Spleen (tissue), 11 donors: ENCODE measurements around the gene RAB10. TPM values are rescaled to one million over a fixed set of nuclear protein-coding genes. Genes with fewer than 3 reads are reported as not detected.

Source experiments
- DNase-seq: peaks from one replicate; pipeline ENCODE4 v3.0.0-alpha.2; 2020
- H3K27ac ChIP-seq, 8 donors: fragments of 200-600 bp; sonication (generic) in 7 of 8; 1 replicate in 4 of 8; 2 replicates in 4 of 8; pipeline versions ENCODE4 v1.5.0 to v1.8.0; 2016 to 2021; ENCODE audit warnings: inconsistent platforms in 4 of 8, mild to moderate bottlenecking in 4 of 8, moderate library complexity in 1 of 8
- H3K27me3 ChIP-seq, 7 donors: fragments of 200-600 bp; sonication (generic) in 6 of 7; replicated peaks in 1 of 7; 1 replicate in 4 of 7; 2 replicates in 3 of 7; pipeline versions ENCODE4 v1.5.0 to v1.8.0; 2016 to 2021; ENCODE audit warnings: inconsistent platforms in 3 of 7, mild to moderate bottlenecking in 1 of 7
- H3K36me3 ChIP-seq, 6 donors: fragments of 200-600 bp; sonication (generic) in 5 of 6; 1 replicate in 4 of 6; 2 replicates in 2 of 6; pipeline versions ENCODE4 v1.5.0 to v1.8.0; 2016 to 2021; ENCODE audit warnings: inconsistent platforms in 2 of 6
- H3K4me1 ChIP-seq, 6 donors: fragments of 200-600 bp; sonication (generic) in 5 of 6; 1 replicate in 3 of 6; 2 replicates in 3 of 6; pipeline versions ENCODE4 v1.5.0 to v1.8.0; 2016 to 2021; ENCODE audit warnings: inconsistent platforms in 3 of 6
- H3K4me3 ChIP-seq, 8 donors: fragments of 200-600 bp; sonication (generic) in 7 of 8; 1 replicate in 4 of 8; 2 replicates in 4 of 8; pipeline versions ENCODE4 v1.5.0 to v1.8.0; 2016 to 2021; ENCODE audit warnings: inconsistent platforms in 4 of 8, mild to moderate bottlenecking in 4 of 8, moderate library complexity in 2 of 8
- H3K9me3 ChIP-seq, 8 donors: fragments of 200-600 bp; sonication (generic) in 7 of 8; 1 replicate in 4 of 8; 2 replicates in 4 of 8; pipeline versions ENCODE4 v1.5.0 to v1.8.0; 2016 to 2021; ENCODE audit warnings: inconsistent platforms in 4 of 8
- POLR2A ChIP-seq, 3 donors: fragments of 450-650 bp; IDR thresholded peaks; one replicate each; pipeline ENCODE4 v1.5.1; 2017; ENCODE audit warnings: antibody characterized with exemption in 3 of 3, mild to moderate bottlenecking in 1 of 3
- POLR2AphosphoS5 ChIP-seq, 3 donors: sonication (generic); formaldehyde crosslinking; IDR thresholded peaks; one replicate each; pipeline ENCODE4 v1.5.1; 2017; ENCODE audit warnings: antibody characterized with exemption in 3 of 3
- WGBS, 5 donors: extraction: QIAGEN DNeasy Blood & Tissue Kit in 3 of 5; methylation state at CpG; one replicate each; pipeline versions ENCODE4 v1.1.5 to v1.1.7; 2013 to 2018; 5-methylcytosine and 5-hydroxymethylcytosine counted together
- intact Hi-C: fragments of 100-400 bp; cut with DNase I; formaldehyde crosslinking; loops from one replicate; pipeline ENCODE4 v1.15.0; 2023; ENCODE audit warnings: low total_unique reads
- polyA plus RNA-seq, 3 donors: library from polyadenylated mRNA; stranded (reverse); fragments of 200-250 nt; gene quantifications; one replicate each; pipeline ENCODE4 v1.2.1, GENCODE V29; 2013
- total RNA-seq, 7 donors: library from RNA; depleted of rRNA in 3 of 7; stranded (reverse); fragments of >200 nt in 3 of 7; fragmentation: NEBNext Ultra II Directional in 4 of 7; extraction: Animal tissue kit (Norgen Biotek cat#: 25700) in 4 of 7; gene quantifications; one replicate each; pipeline versions ENCODE4 v1.1.0 to v1.2.1, GENCODE V29; 2016 to 2021
- TF ChIP-seq, protein P1 (sequence below), 11 experiments: fragments of 200-600 bp in 7 of 11; fragments of 450-650 bp in 4 of 11; sonication (generic) in 4 of 11; IDR thresholded peaks in 8 of 11; conservative IDR thresholded peaks in 3 of 11; 1 replicate in 7 of 11; 2 replicates in 4 of 11; pipeline versions ENCODE4 v1.4.0 to v1.8.0; 2016 to 2021; ENCODE audit warnings: antibody characterized with exemption in 11 of 11, inconsistent platforms in 4 of 11, mild to moderate bottlenecking in 1 of 11
- donor health status: healthy with polysubstance abuse.
- donor health status: DM: no; HTN: no; CAD: no; lungs with moderate emphysema.
- donor health status: DM: no; HTN: no; CAD: no.
- donor health status: Bipolar disorder and iron deficiency.
- donor health status: healthy.
- donor health status: DM: no; HTN: no; CAD: no.
- donor health status: DM: yes; HTN: yes; CAD: no.

The RAB10 gene
- total and polyA plus RNA-seq, 10 donors: 24.4 to 135 (median 106) TPM

DNA sequence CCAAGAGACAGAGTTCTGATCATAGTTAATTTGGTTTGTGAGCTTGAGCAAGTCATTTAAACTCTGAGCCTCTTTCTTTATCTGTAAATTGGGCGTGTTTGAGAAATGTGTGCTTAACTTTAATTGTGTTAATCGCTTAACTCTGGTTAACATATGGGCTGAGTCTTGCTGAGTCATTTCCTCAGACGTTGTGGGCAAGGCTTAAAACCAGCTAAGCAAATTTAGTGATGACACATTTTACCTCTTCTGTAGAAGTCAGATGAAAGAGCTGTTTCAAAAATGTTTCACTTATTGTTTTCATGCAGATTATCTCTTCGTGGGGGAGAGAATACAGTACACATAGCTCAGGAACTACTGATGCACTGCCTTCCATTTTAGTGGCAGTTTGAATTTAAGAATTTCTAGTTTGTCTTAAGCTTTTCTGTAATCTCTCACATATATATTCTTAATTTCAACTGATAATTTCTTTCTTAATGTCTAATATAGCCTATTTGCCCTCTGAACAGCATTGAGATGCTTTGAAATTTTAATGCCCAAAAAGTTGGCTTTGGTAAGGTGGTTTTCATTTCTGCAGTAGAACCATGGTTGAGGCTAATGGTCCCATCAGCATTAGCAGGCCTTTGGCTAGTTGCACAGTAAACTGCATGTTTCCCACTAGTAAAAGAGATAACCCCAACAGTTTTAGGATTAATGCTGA is 34.9 kb downstream of the RAB10 start:
- Histone ChIP-seq H3K9me3 (no peaks in the 10 kb centered on the region), H3K27me3 (no peaks in the 10 kb centered on the region), H3K27ac (peak overlapping the region in 7 of 8 donors; percentile 52 to 74 (median 66)), H3K36me3 (peaks cover 0 to 23% (median under 1%) of the 10 kb centered on the region in 6 donors), H3K4me1 (peaks cover 17 to 99% (median 67%) of the 10 kb centered on the region in 6 donors), H3K4me3 (no peak overlapping the region)
- intact Hi-C loops: no loop called here
- DNase-seq: no peak
- WGBS, 5 donors: 6 to 8% (median 7%) methylated on average over 4 of the region's 4 CpGs
- no peak for TF ChIP-seq POLR2A (IDR thresholded peaks at IDR 0.05)
- TF ChIP-seq, protein P1, sequence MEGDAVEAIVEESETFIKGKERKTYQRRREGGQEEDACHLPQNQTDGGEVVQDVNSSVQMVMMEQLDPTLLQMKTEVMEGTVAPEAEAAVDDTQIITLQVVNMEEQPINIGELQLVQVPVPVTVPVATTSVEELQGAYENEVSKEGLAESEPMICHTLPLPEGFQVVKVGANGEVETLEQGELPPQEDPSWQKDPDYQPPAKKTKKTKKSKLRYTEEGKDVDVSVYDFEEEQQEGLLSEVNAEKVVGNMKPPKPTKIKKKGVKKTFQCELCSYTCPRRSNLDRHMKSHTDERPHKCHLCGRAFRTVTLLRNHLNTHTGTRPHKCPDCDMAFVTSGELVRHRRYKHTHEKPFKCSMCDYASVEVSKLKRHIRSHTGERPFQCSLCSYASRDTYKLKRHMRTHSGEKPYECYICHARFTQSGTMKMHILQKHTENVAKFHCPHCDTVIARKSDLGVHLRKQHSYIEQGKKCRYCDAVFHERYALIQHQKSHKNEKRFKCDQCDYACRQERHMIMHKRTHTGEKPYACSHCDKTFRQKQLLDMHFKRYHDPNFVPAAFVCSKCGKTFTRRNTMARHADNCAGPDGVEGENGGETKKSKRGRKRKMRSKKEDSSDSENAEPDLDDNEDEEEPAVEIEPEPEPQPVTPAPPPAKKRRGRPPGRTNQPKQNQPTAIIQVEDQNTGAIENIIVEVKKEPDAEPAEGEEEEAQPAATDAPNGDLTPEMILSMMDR (IDR thresholded peaks at IDR 0.05 in 8 of 11, conservative IDR thresholded peaks at IDR 0.05 in 3 of 11): no peak
- TF ChIP-seq POLR2AphosphoS5 (IDR thresholded peaks at IDR 0.05): no peak

DNA sequence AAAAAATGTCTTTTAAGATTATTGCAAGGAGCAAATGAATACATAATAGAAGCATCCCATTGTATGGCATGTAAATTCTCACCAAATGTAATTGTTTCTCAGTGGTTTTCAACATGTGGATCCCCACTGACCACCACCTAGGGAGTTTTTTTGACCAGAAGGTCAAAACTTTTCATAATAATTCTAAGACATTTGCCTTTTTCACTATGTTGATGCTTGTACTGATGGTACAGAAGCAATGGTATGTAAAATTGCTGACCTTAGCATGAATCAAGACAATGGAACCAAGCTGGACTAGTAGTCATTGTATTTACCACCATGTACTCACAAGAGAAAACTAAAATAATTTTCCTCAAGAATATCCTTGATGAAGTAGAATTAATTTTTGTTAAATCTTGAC is 36.8 kb downstream of the RAB10 start:
- H3K4me1 ChIP-seq: peaks cover 17 to 99% (median 71%) of the 10 kb centered on the region in 6 donors
- intact Hi-C loops: no loop called here
- no peaks in the 10 kb centered on the region for H3K27me3 ChIP-seq
- TF ChIP-seq, protein P1 (IDR thresholded peaks at IDR 0.05 in 8 of 11, conservative IDR thresholded peaks at IDR 0.05 in 3 of 11): no peak
- TF ChIP-seq POLR2AphosphoS5 (IDR thresholded peaks at IDR 0.05) (no peak), POLR2A (IDR thresholded peaks at IDR 0.05) (no peak)
- peaks cover 0 to 11% (median 0%) of the 10 kb centered on the region in 6 donors for H3K36me3 ChIP-seq
- no peaks in the 10 kb centered on the region for H3K9me3 ChIP-seq
- no peak for DNase-seq
- peak overlapping the region in 2 of 8 donors; percentile 4 to 74 for H3K27ac ChIP-seq
- H3K4me3 ChIP-seq: no peak overlapping the region

DNA sequence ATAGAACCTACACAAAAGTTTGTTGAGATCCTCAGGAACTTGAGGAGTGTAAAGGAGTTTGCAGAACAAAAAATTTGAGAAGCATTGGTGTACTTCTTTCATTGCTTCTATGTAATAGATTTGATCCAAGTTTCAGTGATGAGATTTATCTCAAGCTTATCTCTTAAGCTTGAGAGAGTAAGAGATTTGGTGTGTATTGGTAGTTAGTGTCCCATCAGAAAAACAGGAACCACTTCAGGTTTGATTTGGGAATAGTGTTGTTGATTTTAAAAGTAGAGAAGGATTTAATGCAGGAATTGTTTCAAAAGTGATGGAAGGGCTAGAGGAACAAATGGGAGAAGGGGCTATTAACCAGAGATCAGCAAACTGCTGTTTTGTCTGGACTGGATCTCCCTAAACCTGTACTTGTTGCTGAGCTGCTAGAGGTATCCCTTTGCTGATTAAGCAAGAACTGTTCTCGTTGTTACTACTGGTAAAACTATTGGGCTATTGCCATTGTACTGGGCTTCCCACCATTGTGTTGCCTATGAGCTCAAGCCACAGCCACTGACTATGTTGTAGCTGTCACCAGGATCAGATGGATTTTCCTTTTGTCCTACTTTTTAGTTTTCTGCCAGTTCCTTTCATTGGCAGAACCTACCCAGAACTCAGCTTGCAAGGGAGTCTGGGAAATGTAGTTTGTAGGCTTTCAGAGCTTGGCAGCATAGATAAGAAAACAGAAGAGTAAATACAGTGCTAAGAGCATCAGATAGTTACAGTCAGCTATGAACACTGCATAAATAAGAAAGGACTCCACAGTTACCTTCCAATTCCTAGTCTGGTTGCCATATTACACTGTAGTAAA is 39.3 kb downstream of the RAB10 start:
- no peaks in the 10 kb centered on the region for H3K36me3 ChIP-seq
- intact Hi-C loops: no loop called here
- no peak for TF ChIP-seq POLR2AphosphoS5 (IDR thresholded peaks at IDR 0.05)
- TF ChIP-seq, protein P1 (IDR thresholded peaks at IDR 0.05 in 8 of 11, conservative IDR thresholded peaks at IDR 0.05 in 3 of 11): no peak
- TF ChIP-seq POLR2A (IDR thresholded peaks at IDR 0.05): no peak
- H3K27me3 ChIP-seq: no peaks in the 10 kb centered on the region
- H3K27ac ChIP-seq: no peak overlapping the region
- no peak for DNase-seq
- H3K9me3 ChIP-seq: no peaks in the 10 kb centered on the region
- 29 to 80% (median 53%) methylated on average over 1 of the region's 1 CpG for WGBS, 5 donors
- no peak overlapping the region for H3K4me3 ChIP-seq
- peaks cover 14 to 99% (median 75%) of the 10 kb centered on the region in 6 donors for H3K4me1 ChIP-seq

DNA sequence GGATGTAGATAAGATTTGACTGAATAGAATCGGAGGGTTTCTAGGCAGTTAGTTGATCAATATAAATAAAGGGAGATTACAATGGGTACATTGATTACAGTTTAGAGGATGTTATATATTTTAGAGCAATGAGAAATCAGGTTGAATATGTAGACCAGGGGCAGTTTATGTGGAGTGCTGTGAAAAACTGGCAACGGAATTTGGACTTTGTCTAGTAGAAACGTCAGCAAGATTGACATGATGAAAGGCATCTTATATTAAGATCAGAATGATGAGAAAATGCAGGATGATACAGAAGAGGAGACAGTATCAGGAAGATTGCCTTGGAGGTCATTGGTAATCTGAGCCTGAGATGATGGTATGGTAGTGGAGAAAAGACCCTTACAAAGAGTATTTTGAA is 39.9 kb downstream of the RAB10 start:
- 86 to 93% (median 88%) methylated on average over 3 of the region's 3 CpGs for WGBS, 5 donors
- Histone ChIP-seq H3K27me3 (no peaks in the 10 kb centered on the region), H3K27ac (no peak overlapping the region), H3K36me3 (no peaks in the 10 kb centered on the region), H3K4me1 (peaks cover 14 to 97% (median 69%) of the 10 kb centered on the region in 6 donors), H3K9me3 (no peaks in the 10 kb centered on the region), H3K4me3 (no peak overlapping the region)
- TF ChIP-seq POLR2A (IDR thresholded peaks at IDR 0.05) (no peak), POLR2AphosphoS5 (IDR thresholded peaks at IDR 0.05) (no peak)
- TF ChIP-seq, protein P1 (IDR thresholded peaks at IDR 0.05 in 8 of 11, conservative IDR thresholded peaks at IDR 0.05 in 3 of 11): no peak
- DNase-seq: no peak
- intact Hi-C loops: no loop called here
